Endothelial cell of umbilical vein (primary cell): Measurements from ENCODE around the gene ZC3H18. TPM values are rescaled to one million over a fixed set of nuclear protein-coding genes. Genes with fewer than 3 reads are reported as not detected.

Experiments
- BruUV-seq: library from RNA; stranded (reverse); fragments of 400-500 nt; replicated peaks from 2 replicates; lab custom pipeline; 2021; lab: Mats Ljungman, UMichigan
- CTCF ChIA-PET: fragments of 300-600, 350-600 bp; sonication (Branson Sonifier 250); formaldehyde crosslinking; loops from one replicate; lab custom pipeline; 2021; ENCODE audit warnings: antibody characterized with exemption, inconsistent platforms; lab: Charles Lee
- POLR2A ChIA-PET: fragments of 300-600, 350-600 bp; sonication (Branson Sonifier 250); formaldehyde crosslinking; loops from one replicate; lab custom pipeline; 2021; ENCODE audit warnings: antibody characterized with exemption, inconsistent platforms; lab: Charles Lee
- DNase-seq: peaks from one replicate; pipeline ENCODE4 v3.0.0-alpha.2; 2011; ENCODE audit warnings: low read depth, low spot score
- FAIRE-seq: peaks from 2 replicates; lab custom pipeline; 2011; peaks lifted over from hg19 to GRCh38; lab: Jason Lieb, UNC
- H2AFZ ChIP-seq: 2 replicates; pipeline ENCODE4 v1.6.0; 2012; ENCODE audit warnings: low read depth, low read length, control low read depth, inconsistent platforms
- H3K27ac ChIP-seq: 2 replicates; pipeline ENCODE4 v1.5.1; 2011; ENCODE audit warnings: low read depth, mild to moderate bottlenecking, control low read depth, low read length, moderate library complexity; ENCODE audit not compliant: insufficient read depth
- H3K27me3 ChIP-seq, 2 experiments: 2 replicates each; pipeline versions ENCODE4 v1.6.0 to v1.6.1; 2011; ENCODE audit warnings: low read length in 2 of 2, mixed read lengths in 1 of 2; ENCODE audit not compliant: control insufficient read depth in 2 of 2, insufficient read depth in 2 of 2
- H3K36me3 ChIP-seq, 2 experiments: 2 replicates in 1 of 2; 3 replicates in 1 of 2; pipeline ENCODE4 v1.5.1; 2011; ENCODE audit warnings: low read length in 2 of 2, mild to moderate bottlenecking in 1 of 2, moderate library complexity in 1 of 2; ENCODE audit not compliant: control insufficient read depth in 2 of 2, insufficient read depth in 2 of 2; ENCODE audit errors: extremely low read depth in 1 of 2
- H3K4me1 ChIP-seq: 3 replicates; pipeline ENCODE4 v1.5.1; 2011; ENCODE audit warnings: mild to moderate bottlenecking, low read length; ENCODE audit not compliant: control insufficient read depth, insufficient read depth; ENCODE audit errors: extremely low read depth
- H3K4me2 ChIP-seq: 2 replicates; pipeline ENCODE4 v1.6.1; 2011; ENCODE audit warnings: low read length, control low read depth, mixed read lengths; ENCODE audit not compliant: insufficient read depth
- H3K4me3 ChIP-seq, 3 experiments: fragments of 200-600 bp in 1 of 3; sonication (generic), shearing (Covaris generic) in 1 of 3; replicated peaks in 1 of 3; 2 replicates each; pipeline ENCODE4 v1.5.1; 2011 to 2016; ENCODE audit warnings: control low read depth in 3 of 3, low read length in 3 of 3, mild to moderate bottlenecking in 2 of 3, inconsistent platforms in 1 of 3, low read depth in 1 of 3, moderate library complexity in 1 of 3; ENCODE audit not compliant: insufficient read depth in 1 of 3
- H3K79me2 ChIP-seq: 2 replicates; pipeline ENCODE4 v1.6.0; 2012; ENCODE audit warnings: low read length, inconsistent platforms; ENCODE audit not compliant: control insufficient read depth, insufficient read depth
- H3K9ac ChIP-seq: replicated peaks from 2 replicates; pipeline ENCODE3; 2011; ENCODE audit warnings: low read length, control low read depth; ENCODE audit not compliant: insufficient read depth; ENCODE audit errors: extremely low read depth
- H3K9me1 ChIP-seq: replicated peaks from 3 replicates; pipeline ENCODE4 v1.6.0; 2011; ENCODE audit warnings: mild to moderate bottlenecking, low read length; ENCODE audit not compliant: control insufficient read depth, insufficient read depth; ENCODE audit errors: extremely low read depth
- H3K9me3 ChIP-seq: replicated peaks from 2 replicates; pipeline ENCODE4 v1.5.1; 2012; ENCODE audit warnings: low read length, inconsistent platforms; ENCODE audit not compliant: control insufficient read depth, insufficient read depth
- H4K20me1 ChIP-seq: replicated peaks from 2 replicates; pipeline ENCODE3; 2011; ENCODE audit warnings: mild to moderate bottlenecking, low read length; ENCODE audit not compliant: control insufficient read depth, insufficient read depth; ENCODE audit errors: extremely low read depth
- CTCF ChIP-seq, 2 donors: IDR thresholded peaks; 1 replicate in 1 of 2; 2 replicates in 1 of 2; pipeline ENCODE4 v1.5.1; 2011; ENCODE audit warnings: low read length in 2 of 2, mild to moderate bottlenecking in 2 of 2, moderate library complexity in 2 of 2, control low read depth in 1 of 2, inconsistent platforms in 1 of 2, low read depth in 1 of 2; ENCODE audit not compliant: insufficient read depth in 1 of 2; ENCODE audit errors: extremely low read depth in 1 of 2
- EZH2 ChIP-seq: IDR thresholded peaks from 2 replicates; pipeline ENCODE4 v1.6.1; 2012; ENCODE audit warnings: borderline replicate concordance, low read depth, mild to moderate bottlenecking, moderate library complexity, low read length, inconsistent platforms; ENCODE audit not compliant: severe bottlenecking
- FOS ChIP-seq: IDR thresholded peaks from 2 replicates; pipeline ENCODE4 v1.6.1; 2011; ENCODE audit warnings: mild to moderate bottlenecking, low read length, moderate library complexity, borderline replicate concordance; ENCODE audit not compliant: insufficient read depth
- GATA2 ChIP-seq: IDR thresholded peaks from 2 replicates; pipeline ENCODE4 v1.7.0; 2011; ENCODE audit warnings: low read depth, mild to moderate bottlenecking, moderate library complexity, mixed read lengths, low read length; ENCODE audit not compliant: insufficient read length, insufficient read depth
- JUN ChIP-seq: IDR thresholded peaks from 2 replicates; pipeline ENCODE4 v1.6.1; 2011; ENCODE audit warnings: borderline replicate concordance, low read depth; ENCODE audit not compliant: insufficient read length, insufficient read depth
- MYC ChIP-seq: IDR thresholded peaks from one replicate; pipeline ENCODE4 v1.6.1; 2011; ENCODE audit warnings: mild to moderate bottlenecking, low read depth, low read length
- POLR2A ChIP-seq: IDR thresholded peaks from 2 replicates; pipeline ENCODE4 v1.6.1; 2012; ENCODE audit warnings: low read depth, mild to moderate bottlenecking, control low read depth, low read length
- POLR2AphosphoS5 ChIP-seq: IDR thresholded peaks from 2 replicates; pipeline ENCODE4 v1.6.1; 2012; ENCODE audit warnings: low read depth, mild to moderate bottlenecking, control low read depth, low read length, moderate library complexity; ENCODE audit not compliant: insufficient read depth
- dilution Hi-C: fragments of 300-500 bp; cut with MboI; formaldehyde crosslinking; loops from one replicate; pipeline ENCODE4 v1.15.0; 2019; ENCODE audit warnings: low sequenced_read_pairs; ENCODE audit not compliant: extremely low pct_ligation_motif_present
- intact Hi-C: fragments of 100-400 bp; cut with micrococcal nuclease; formaldehyde crosslinking; loops from one replicate; pipeline ENCODE4 v1.10.0; 2022
- polyA plus RNA-seq, 4 experiments: library from polyadenylated mRNA; depleted of rRNA in 3 of 4; stranded (reverse) in 3 of 4; unstranded in 1 of 4; fragments of >200 nt; gene quantifications; 2 replicates each; pipeline versions ENCODE4 v1.2.1 to v1.2.3, GENCODE V29; 2011 to 2012; ENCODE audit warnings: missing spikeins in 1 of 4
- total RNA-seq: library from RNA; stranded (reverse); gene quantifications from 2 replicates; pipeline ENCODE4 v1.2.3, GENCODE V29; 2021
- TF ChIP-seq, protein P1 (sequence below): IDR thresholded peaks from 2 replicates; pipeline ENCODE4 v1.6.1; 2011; ENCODE audit not compliant: insufficient read depth, insufficient read length

Gene ZC3H18
- total and polyA plus RNA-seq, 2 donors (not counting 3 experiments of a cell fraction or from before 2014, with no cell fraction given): 12.1 to 52.8 TPM

- intact Hi-C loops (no loop called here), dilution Hi-C loops (no loop called here)
- no peak overlapping the region for H2AFZ ChIP-seq
- no peak for FAIRE-seq
- H3K4me3 ChIP-seq: no peak overlapping the region
- H3K4me1 ChIP-seq: peaks cover 13% of the 10 kb centered on the region
- H3K79me2 ChIP-seq: no peaks in the 10 kb centered on the region
- H3K9me3 ChIP-seq: no peaks in the 10 kb centered on the region
- no peaks in the 10 kb centered on the region for H4K20me1 ChIP-seq
- H3K9ac ChIP-seq: no peak overlapping the region
- ChIA-PET POLR2A (no interaction called here), CTCF (no interaction called here)
- no peaks in the 10 kb centered on the region for H3K27me3 ChIP-seq
- no peaks in the 10 kb centered on the region for H3K36me3 ChIP-seq
- no TSS peak for BruUV-seq
- H3K9me1 ChIP-seq: no peaks in the 10 kb centered on the region
- no peak for DNase-seq
- TF ChIP-seq CTCF (IDR thresholded peaks at IDR 0.05; ENCODE audit: extremely low read depth in 1 of 2, insufficient read depth in 1 of 2, low read depth in 1 of 2, low read length in 2 of 2) (no peak), GATA2 (no peak), POLR2A (no peak), EZH2 (no peak), JUN (no peak), MYC (no peak), POLR2AphosphoS5 (no peak), FOS (no peak)
- TF ChIP-seq, protein P1, sequence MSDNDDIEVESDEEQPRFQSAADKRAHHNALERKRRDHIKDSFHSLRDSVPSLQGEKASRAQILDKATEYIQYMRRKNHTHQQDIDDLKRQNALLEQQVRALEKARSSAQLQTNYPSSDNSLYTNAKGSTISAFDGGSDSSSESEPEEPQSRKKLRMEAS: no peak
- no peak overlapping the region for H3K4me2 ChIP-seq
- H3K27ac ChIP-seq: no peak overlapping the region
These were observed 39.4 kb upstream of the ZC3H18 start for GRCh38 chr16:88530858-88531203.
